Breast epithelium (tissue), 3 donors: ENCODE data around the gene CHMP4B.

Source experiments
- POLR2A ChIP-seq: fragments of 450-650 bp; IDR thresholded peaks from one replicate; pipeline ENCODE4 v1.6.1; 2016; ENCODE audit warnings: antibody characterized with exemption, mild to moderate bottlenecking, moderate library complexity
- POLR2AphosphoS5 ChIP-seq, 3 donors: sonication (generic); formaldehyde crosslinking; IDR thresholded peaks; one replicate each; pipeline ENCODE4 v1.6.1; 2017; ENCODE audit warnings: antibody characterized with exemption in 3 of 3
- TF ChIP-seq, protein P1 (sequence below), 3 donors: fragments of 450-650 bp; IDR thresholded peaks; one replicate each; pipeline ENCODE4 v1.5.1; 2016 to 2017; ENCODE audit warnings: antibody characterized with exemption in 3 of 3, mild to moderate bottlenecking in 3 of 3, moderate library complexity in 3 of 3

DNA sequence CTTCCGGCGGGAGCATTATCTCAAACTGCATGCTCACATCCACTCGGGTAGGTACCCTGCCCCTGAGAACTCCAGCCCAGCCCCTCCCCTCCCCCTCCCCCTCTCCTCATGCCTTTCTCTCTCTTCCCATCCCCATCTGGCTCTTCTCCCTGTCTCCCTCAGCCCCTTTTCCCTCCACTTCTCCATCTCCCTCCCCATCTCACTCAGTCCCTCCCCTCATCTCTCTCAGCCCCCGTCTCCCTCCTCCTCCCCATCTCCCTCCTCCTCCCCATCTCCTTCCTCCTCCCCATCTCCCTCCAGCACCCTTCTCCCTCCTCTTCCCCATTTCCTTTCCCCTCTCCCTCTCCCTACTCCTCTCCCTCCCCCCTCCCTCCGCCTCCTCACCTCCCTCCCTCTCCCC is 27.3 kb upstream of the CHMP4B start:
- TF ChIP-seq POLR2AphosphoS5 (IDR thresholded peaks at IDR 0.05) (no peak), POLR2A (no peak)
- TF ChIP-seq, protein P1, sequence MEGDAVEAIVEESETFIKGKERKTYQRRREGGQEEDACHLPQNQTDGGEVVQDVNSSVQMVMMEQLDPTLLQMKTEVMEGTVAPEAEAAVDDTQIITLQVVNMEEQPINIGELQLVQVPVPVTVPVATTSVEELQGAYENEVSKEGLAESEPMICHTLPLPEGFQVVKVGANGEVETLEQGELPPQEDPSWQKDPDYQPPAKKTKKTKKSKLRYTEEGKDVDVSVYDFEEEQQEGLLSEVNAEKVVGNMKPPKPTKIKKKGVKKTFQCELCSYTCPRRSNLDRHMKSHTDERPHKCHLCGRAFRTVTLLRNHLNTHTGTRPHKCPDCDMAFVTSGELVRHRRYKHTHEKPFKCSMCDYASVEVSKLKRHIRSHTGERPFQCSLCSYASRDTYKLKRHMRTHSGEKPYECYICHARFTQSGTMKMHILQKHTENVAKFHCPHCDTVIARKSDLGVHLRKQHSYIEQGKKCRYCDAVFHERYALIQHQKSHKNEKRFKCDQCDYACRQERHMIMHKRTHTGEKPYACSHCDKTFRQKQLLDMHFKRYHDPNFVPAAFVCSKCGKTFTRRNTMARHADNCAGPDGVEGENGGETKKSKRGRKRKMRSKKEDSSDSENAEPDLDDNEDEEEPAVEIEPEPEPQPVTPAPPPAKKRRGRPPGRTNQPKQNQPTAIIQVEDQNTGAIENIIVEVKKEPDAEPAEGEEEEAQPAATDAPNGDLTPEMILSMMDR (IDR thresholded peaks at IDR 0.05): no peak
